Measurements from ENCODE around the gene RNF182.

RNF182 gene

DNA sequence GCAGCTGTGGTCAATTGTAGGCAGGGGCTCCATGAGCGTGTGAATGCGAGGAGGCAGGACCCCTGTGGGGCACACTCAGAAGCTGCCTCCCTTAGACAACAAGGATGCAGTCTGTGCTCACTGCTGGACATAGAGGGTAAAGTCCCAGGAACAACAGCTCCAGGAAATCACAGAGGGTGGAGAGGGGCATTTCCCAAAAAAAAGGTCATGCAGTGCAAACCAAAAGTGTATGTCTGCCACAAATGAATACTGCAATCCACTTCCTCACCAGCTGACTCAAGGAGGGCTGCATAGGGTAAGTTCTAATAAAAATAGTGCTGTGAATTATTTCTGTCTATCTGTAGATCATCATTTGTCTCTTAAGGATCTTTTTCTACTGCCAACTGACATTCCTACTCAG lies 95.8 kb downstream of the RNF182 start:
- no peak overlapping the region for H3K4me3 ChIP-seq (replicated peaks; ENCODE audit: low read depth, low read length)
- no peak for DNase-seq (ENCODE audit: low read depth)
- TF ChIP-seq, protein P1, sequence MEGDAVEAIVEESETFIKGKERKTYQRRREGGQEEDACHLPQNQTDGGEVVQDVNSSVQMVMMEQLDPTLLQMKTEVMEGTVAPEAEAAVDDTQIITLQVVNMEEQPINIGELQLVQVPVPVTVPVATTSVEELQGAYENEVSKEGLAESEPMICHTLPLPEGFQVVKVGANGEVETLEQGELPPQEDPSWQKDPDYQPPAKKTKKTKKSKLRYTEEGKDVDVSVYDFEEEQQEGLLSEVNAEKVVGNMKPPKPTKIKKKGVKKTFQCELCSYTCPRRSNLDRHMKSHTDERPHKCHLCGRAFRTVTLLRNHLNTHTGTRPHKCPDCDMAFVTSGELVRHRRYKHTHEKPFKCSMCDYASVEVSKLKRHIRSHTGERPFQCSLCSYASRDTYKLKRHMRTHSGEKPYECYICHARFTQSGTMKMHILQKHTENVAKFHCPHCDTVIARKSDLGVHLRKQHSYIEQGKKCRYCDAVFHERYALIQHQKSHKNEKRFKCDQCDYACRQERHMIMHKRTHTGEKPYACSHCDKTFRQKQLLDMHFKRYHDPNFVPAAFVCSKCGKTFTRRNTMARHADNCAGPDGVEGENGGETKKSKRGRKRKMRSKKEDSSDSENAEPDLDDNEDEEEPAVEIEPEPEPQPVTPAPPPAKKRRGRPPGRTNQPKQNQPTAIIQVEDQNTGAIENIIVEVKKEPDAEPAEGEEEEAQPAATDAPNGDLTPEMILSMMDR (IDR thresholded peaks at IDR 0.05; ENCODE audit: low read length, missing control alignments) = no peak

DNA sequence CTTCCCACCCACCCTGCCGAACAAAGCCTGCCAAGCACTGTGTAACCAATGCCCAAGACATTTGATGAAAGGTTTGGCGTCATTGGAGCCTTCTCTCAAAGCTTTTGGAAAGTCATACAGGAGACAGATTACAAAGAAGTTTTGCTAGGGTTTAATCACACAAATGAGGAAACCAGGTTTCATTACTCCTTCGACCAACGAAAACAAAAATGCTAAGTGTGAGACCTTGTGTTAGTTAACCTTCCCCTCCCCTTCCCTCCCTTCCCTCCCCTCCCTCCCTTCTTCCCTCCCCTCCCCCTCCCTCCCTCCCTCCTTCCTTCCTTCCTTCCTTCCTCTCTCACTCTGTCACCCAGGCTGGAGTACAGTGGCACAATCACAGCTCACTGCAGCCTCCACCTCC lies 96.7 kb downstream of the RNF182 start:
- DNase-seq (ENCODE audit: low read depth) = no peak
- no peak overlapping the region for H3K4me3 ChIP-seq (replicated peaks; ENCODE audit: low read depth, low read length)
- TF ChIP-seq, protein P1 (IDR thresholded peaks at IDR 0.05; ENCODE audit: low read length, missing control alignments) = no peak

DNA sequence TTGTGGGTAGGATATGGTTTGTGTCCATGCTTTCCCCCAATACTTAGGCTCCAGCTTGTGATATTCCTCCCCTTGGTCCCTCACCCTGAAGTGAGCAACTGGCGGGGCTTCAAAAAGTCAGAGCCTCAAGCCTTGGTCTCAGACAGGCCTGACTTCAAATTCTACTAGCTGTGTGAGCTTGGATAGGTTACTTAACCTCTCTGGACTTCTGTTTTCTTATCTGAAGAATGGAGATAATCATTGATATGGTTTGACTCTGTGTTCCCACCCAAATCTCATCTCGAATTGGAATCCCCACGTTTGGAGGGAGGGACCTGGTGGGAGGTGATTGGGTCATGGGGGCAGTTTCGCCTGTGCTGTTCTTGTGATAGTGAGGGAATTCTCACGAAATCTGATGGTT lies 97.9 kb downstream of the RNF182 start:
- H3K4me3 ChIP-seq (replicated peaks; ENCODE audit: low read depth, low read length) = no peak overlapping the region
- no peak for DNase-seq (ENCODE audit: low read depth)
- TF ChIP-seq, protein P1 (IDR thresholded peaks at IDR 0.05; ENCODE audit: low read length, missing control alignments) = no peak

DNA sequence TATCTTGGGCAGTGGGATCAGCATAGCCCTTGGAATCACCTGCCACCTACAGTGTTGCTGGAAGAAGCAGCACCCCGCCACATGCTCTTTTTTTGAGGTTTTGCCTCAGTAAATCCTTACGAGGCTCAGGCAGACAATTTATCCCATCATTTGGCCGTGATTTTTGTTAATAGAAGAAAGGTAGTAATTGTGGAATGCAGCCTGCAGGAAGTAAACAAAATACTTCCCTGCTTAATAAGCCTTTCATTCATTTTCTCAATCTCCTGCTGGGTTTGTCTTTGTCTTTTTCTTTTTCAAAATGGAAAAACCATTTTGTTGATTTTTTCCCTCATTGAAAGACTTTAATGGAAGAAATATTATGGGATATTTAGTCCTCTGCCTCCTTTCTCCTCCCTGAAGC lies 99.1 kb downstream of the RNF182 start:
- DNase-seq (ENCODE audit: low read depth) = no peak
- no peak overlapping the region for H3K4me3 ChIP-seq (replicated peaks; ENCODE audit: low read depth, low read length)
- TF ChIP-seq, protein P1 (IDR thresholded peaks at IDR 0.05; ENCODE audit: low read length, missing control alignments) = no peak

DNA sequence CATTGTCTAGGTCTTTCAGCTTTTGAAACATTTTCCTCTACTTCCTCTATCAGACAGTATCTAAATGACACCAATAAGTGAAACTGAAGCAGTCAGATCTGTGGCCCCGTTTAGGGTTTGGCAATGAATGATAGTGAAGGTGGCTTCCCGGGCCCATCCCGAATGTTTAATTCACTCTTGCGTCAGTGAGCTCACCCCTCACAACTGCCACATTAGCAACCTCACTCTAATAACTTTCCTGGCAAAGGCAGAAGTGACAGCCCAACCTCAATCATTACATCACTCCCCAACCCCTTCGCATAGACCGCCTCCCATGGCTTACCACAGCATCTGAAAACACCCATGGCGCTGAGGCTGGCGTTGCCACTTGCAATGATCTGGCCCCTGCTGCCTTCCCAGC lies 100.4 kb downstream of the RNF182 start:
- no peak overlapping the region for H3K4me3 ChIP-seq (replicated peaks; ENCODE audit: low read depth, low read length)
- TF ChIP-seq, protein P1 (IDR thresholded peaks at IDR 0.05; ENCODE audit: low read length, missing control alignments) = no peak
- DNase-seq (ENCODE audit: low read depth) = no peak

DNA sequence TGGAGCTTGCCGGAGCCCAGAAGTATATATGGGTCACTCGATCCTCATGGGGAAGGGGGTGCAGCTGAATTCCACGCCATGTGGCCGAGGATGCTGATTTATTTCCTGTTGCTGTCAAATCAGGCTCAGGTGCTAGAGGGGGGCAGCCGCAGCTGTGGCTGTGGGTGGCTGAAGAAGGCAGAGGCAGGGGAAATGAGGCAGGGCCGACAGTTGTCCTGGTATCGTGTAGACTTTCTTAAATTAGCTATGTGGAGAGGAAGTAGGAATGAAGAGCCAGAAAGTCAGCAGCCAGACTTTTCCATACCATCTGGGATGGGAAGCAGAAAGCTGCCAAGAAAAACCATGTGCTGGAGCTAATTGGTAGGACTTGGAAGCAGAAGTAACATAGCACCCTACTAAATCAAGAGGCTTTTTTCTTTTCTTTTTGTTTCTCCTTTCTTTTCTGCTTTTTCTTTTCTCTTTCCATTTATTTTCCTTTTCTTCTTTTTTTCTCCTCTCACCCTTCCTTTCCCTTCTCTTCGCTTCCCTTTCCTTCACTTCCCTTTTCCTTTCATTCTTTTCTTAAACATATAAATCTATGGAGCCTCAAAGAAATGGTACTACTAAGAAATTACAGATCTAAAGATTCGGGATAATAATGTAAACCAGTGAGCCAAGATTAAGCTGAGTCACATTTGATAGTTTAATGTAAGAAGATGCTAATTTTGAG lies 102.2 kb downstream of the RNF182 start:
- no peak overlapping the region for H3K4me3 ChIP-seq (replicated peaks; ENCODE audit: low read depth, low read length)
- TF ChIP-seq, protein P1 (IDR thresholded peaks at IDR 0.05; ENCODE audit: low read length, missing control alignments) = no peak
- DNase-seq (ENCODE audit: low read depth) = no peak

DNA sequence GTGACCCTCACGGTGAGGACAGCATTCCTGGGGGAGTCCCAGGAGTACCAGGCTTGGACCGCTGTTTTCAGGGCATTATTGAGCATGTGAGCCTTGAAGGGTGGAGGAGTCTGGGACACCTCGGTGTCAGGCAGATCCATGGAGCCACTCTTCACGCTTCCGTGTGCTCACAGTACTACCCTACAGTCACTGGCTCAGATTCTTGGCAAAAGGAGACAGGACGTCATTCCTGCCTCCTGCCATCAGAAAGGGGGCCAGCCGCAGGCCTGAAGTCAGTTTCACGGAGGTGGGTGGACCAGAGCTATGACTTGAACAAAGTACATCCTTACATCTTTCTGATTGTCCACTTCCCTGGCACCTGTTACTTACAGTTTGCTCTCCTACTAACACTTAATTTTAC lies 103.9 kb downstream of the RNF182 start:
- TF ChIP-seq, protein P1 (IDR thresholded peaks at IDR 0.05; ENCODE audit: low read length, missing control alignments) = no peak
- DNase-seq (ENCODE audit: low read depth) = no peak
- no peak overlapping the region for H3K4me3 ChIP-seq (replicated peaks; ENCODE audit: low read depth, low read length)
